Measurements from ENCODE around the gene IGSF3.
A peak's percentile ranks its signal among the peaks of the same experiment; 100 is the strongest.
"Not testable (repeated sequence)": the region's sequence is repeated elsewhere in the genome, so short reads cannot be mapped to it uniquely, and the experiment has no call there.

DNA sequence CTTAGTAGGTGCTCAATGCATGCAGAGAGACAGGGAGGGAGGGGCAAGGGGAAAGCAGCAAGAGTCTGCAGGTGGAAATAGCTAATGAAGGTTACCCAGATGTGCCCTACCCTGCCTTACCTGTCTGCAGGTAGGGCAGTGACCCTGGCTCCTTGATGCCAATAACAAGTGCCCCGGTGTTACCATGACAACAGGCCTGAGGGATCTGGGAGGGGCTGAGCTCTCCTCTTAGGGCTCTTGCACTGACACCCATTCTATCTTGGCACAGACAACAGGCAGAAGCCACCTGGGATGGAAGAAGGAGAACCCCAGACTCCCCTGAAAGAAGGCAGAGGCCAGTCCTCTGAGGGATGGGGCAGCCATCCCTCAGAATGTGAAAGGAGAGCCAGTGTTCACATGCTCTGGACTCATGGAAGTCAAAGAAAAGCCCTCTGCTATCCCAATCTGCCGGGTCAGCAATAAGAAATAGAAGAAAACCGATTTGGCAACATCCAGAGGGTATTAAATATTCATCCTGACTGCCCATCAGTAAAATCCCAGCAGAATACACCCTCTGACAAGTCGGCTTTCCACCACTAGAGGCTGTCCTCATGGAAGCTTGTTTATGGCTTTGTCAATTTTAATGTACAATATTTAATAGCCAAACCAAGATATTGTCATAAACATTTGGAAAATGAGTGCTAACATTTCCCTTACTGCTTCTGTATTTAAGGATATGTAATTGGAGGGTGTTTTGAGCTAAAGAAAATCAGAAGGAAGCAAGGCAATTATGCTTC lies 72.3 kb downstream of the IGSF3 start:
- TF ChIP-seq EZH2 (IDR thresholded peaks at IDR 0.05; ENCODE audit: low read length, missing control alignments) = not testable (repeated sequence)
- TF ChIP-seq, protein P1, sequence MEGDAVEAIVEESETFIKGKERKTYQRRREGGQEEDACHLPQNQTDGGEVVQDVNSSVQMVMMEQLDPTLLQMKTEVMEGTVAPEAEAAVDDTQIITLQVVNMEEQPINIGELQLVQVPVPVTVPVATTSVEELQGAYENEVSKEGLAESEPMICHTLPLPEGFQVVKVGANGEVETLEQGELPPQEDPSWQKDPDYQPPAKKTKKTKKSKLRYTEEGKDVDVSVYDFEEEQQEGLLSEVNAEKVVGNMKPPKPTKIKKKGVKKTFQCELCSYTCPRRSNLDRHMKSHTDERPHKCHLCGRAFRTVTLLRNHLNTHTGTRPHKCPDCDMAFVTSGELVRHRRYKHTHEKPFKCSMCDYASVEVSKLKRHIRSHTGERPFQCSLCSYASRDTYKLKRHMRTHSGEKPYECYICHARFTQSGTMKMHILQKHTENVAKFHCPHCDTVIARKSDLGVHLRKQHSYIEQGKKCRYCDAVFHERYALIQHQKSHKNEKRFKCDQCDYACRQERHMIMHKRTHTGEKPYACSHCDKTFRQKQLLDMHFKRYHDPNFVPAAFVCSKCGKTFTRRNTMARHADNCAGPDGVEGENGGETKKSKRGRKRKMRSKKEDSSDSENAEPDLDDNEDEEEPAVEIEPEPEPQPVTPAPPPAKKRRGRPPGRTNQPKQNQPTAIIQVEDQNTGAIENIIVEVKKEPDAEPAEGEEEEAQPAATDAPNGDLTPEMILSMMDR (conservative IDR thresholded peaks at IDR 0.05 in 1 of 2, IDR thresholded peaks at IDR 0.05 in 1 of 2; ENCODE audit: low read depth in 1 of 2, low read length in 2 of 2) = peak; percentile 21 to 55
